Neural cell (in vitro differentiated cells): ENCODE results near the gene HIBADH. TPM values are rescaled to one million over a fixed set of nuclear protein-coding genes. Genes with fewer than 3 reads are reported as not detected.

Experiments
- H2AFZ ChIP-seq: fragments of 200-600, 300-800 bp; sonication (generic), shearing (Covaris generic); 2 replicates; pipeline ENCODE4 v1.6.0; 2014; ENCODE audit warnings: low read depth, mild to moderate bottlenecking, antibody characterized with exemption, low read length, moderate library complexity
- H3F3A ChIP-seq: fragments of 200-600 bp; shearing (Covaris generic); 2 replicates; pipeline ENCODE4 v1.6.1; 2016; ENCODE audit warnings: mild to moderate bottlenecking, moderate library complexity, mixed read lengths, antibody characterized with exemption, low read length; ENCODE audit not compliant: insufficient read depth, poor library complexity, severe bottlenecking
- H3K27ac ChIP-seq: fragments of 200-600, 300-800 bp; sonication (generic), shearing (Covaris generic); 2 replicates; pipeline ENCODE4 v1.5.1; 2014; ENCODE audit warnings: mild to moderate bottlenecking, low read length, moderate library complexity
- H3K27me3 ChIP-seq: fragments of 300-800, 200-600 bp; sonication (generic), shearing (Covaris generic); 2 replicates; pipeline ENCODE4 v1.6.0; 2014; ENCODE audit warnings: mild to moderate bottlenecking, low read depth, low read length, moderate library complexity; ENCODE audit not compliant: insufficient read depth
- H3K36me3 ChIP-seq: fragments of 300-800, 200-600 bp; sonication (generic), shearing (Covaris generic); 2 replicates; pipeline ENCODE4 v1.5.1; 2014; ENCODE audit warnings: mild to moderate bottlenecking, antibody characterized with exemption, low read length, moderate library complexity; ENCODE audit not compliant: insufficient read depth
- H3K4me2 ChIP-seq: fragments of 300-800, 200-600 bp; sonication (generic), shearing (Covaris generic); 2 replicates; pipeline ENCODE4 v1.6.0; 2014; ENCODE audit warnings: mild to moderate bottlenecking, low read length
- H3K4me3 ChIP-seq: fragments of 300-800, 200-600 bp; sonication (generic), shearing (Covaris generic); 2 replicates; pipeline ENCODE4 v1.5.1; 2014; ENCODE audit warnings: mild to moderate bottlenecking, low read length, moderate library complexity
- H3K79me2 ChIP-seq: fragments of 200-600 bp; shearing (Covaris generic); replicated peaks from 2 replicates; pipeline ENCODE4 v1.6.0; 2014; ENCODE audit warnings: mild to moderate bottlenecking, low read length, moderate library complexity; ENCODE audit not compliant: insufficient read depth
- H3K9ac ChIP-seq: fragments of 300-800, 200-600 bp; sonication (generic), shearing (Covaris generic); 2 replicates; pipeline ENCODE4 v1.6.1; 2016; ENCODE audit warnings: mild to moderate bottlenecking, low read length, mixed read lengths
- H3K9me2 ChIP-seq: fragments of 200-600 bp; shearing (Covaris generic); 2 replicates; pipeline ENCODE4 v1.6.1; 2016; ENCODE audit warnings: mild to moderate bottlenecking, low read length, mixed read lengths; ENCODE audit not compliant: insufficient read depth
- H3K9me3 ChIP-seq: fragments of 200-600, 300-800 bp; sonication (generic), shearing (Covaris generic); 2 replicates; pipeline ENCODE4 v1.6.1; 2016; ENCODE audit warnings: mild to moderate bottlenecking, mixed run types, low read length, moderate library complexity, mixed read lengths
- H4K20me1 ChIP-seq: fragments of 200-600 bp; shearing (Covaris generic); 2 replicates; pipeline ENCODE4 v1.6.1; 2016; ENCODE audit warnings: mild to moderate bottlenecking, mixed run types; ENCODE audit not compliant: insufficient read depth
- EP300 ChIP-seq: fragments of 450-650 bp; conservative IDR thresholded peaks from 2 replicates; pipeline ENCODE4 v1.6.1; 2014; ENCODE audit warnings: antibody characterized with exemption, mild to moderate bottlenecking, moderate library complexity; ENCODE audit not compliant: poor library complexity, severe bottlenecking
- EZH2 ChIP-seq: fragments of 200-600, 300-800 bp; shearing (Covaris generic), sonication (generic); IDR thresholded peaks from 2 replicates; pipeline ENCODE4 v1.6.1; 2014; ENCODE audit warnings: antibody characterized with exemption, low read length, borderline replicate concordance, mild to moderate bottlenecking; ENCODE audit not compliant: insufficient read depth, poor library complexity, severe bottlenecking
- MXI1 ChIP-seq: fragments of 450-650 bp; conservative IDR thresholded peaks from 2 replicates; pipeline ENCODE4 v1.6.1; 2014; ENCODE audit warnings: antibody characterized with exemption, mild to moderate bottlenecking; ENCODE audit not compliant: poor library complexity, severe bottlenecking
- POLR2AphosphoS5 ChIP-seq: IDR thresholded peaks from 2 replicates; pipeline ENCODE4 v1.6.1; 2012
- RAD21 ChIP-seq: fragments of 450-650 bp; conservative IDR thresholded peaks from 2 replicates; pipeline ENCODE4 v1.6.1; 2014; ENCODE audit warnings: antibody characterized with exemption, mild to moderate bottlenecking, moderate library complexity
- SMC3 ChIP-seq: fragments of 450-650 bp; conservative IDR thresholded peaks from 2 replicates; pipeline ENCODE4 v1.6.1; 2014; ENCODE audit warnings: antibody characterized with exemption, mild to moderate bottlenecking, moderate library complexity; ENCODE audit not compliant: poor library complexity
- TAF1 ChIP-seq: IDR thresholded peaks from 2 replicates; pipeline ENCODE4 v1.6.1; 2012; ENCODE audit warnings: low read depth
- polyA plus RNA-seq: library from polyadenylated mRNA; depleted of rRNA; stranded (reverse); fragments of >200 nt; gene quantifications from 2 replicates; pipeline ENCODE4 v1.2.3, GENCODE V29; 2014
- TF ChIP-seq, protein P1 (sequence below): IDR thresholded peaks from 2 replicates; pipeline ENCODE4 v1.6.1; 2012; ENCODE audit warnings: borderline replicate concordance
- TF ChIP-seq, protein P2 (sequence below): fragments of 450-650 bp; IDR thresholded peaks from 2 replicates; pipeline ENCODE4 v1.5.1; 2014; ENCODE audit warnings: antibody characterized with exemption, mild to moderate bottlenecking, moderate library complexity; ENCODE audit not compliant: poor library complexity, severe bottlenecking

Gene HIBADH
- polyA plus RNA-seq, 1 donor from 2014 or later = 14.4 TPM

- no peak for TF ChIP-seq POLR2AphosphoS5
- no peak for TF ChIP-seq SMC3
- TF ChIP-seq, protein P1, sequence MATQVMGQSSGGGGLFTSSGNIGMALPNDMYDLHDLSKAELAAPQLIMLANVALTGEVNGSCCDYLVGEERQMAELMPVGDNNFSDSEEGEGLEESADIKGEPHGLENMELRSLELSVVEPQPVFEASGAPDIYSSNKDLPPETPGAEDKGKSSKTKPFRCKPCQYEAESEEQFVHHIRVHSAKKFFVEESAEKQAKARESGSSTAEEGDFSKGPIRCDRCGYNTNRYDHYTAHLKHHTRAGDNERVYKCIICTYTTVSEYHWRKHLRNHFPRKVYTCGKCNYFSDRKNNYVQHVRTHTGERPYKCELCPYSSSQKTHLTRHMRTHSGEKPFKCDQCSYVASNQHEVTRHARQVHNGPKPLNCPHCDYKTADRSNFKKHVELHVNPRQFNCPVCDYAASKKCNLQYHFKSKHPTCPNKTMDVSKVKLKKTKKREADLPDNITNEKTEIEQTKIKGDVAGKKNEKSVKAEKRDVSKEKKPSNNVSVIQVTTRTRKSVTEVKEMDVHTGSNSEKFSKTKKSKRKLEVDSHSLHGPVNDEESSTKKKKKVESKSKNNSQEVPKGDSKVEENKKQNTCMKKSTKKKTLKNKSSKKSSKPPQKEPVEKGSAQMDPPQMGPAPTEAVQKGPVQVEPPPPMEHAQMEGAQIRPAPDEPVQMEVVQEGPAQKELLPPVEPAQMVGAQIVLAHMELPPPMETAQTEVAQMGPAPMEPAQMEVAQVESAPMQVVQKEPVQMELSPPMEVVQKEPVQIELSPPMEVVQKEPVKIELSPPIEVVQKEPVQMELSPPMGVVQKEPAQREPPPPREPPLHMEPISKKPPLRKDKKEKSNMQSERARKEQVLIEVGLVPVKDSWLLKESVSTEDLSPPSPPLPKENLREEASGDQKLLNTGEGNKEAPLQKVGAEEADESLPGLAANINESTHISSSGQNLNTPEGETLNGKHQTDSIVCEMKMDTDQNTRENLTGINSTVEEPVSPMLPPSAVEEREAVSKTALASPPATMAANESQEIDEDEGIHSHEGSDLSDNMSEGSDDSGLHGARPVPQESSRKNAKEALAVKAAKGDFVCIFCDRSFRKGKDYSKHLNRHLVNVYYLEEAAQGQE = no peak
Measured at GRCh38 chr7:27527348-27527714, 135.4 kb downstream of the HIBADH start.

GRCh38 chr7:27526611-27527347 lies 135.9 kb downstream of the HIBADH start:
- Histone ChIP-seq H3K36me3 (no peaks in the 10 kb centered on the region), H3K27ac (no peak overlapping the region), H3K9ac (no peak overlapping the region), H3K9me2 (no peaks in the 10 kb centered on the region), H3K9me3 (peaks cover 9% of the 10 kb centered on the region), H3K4me3 (no peak overlapping the region), H4K20me1 (no peaks in the 10 kb centered on the region), H3K4me2 (no peak overlapping the region), H3K79me2 (no peaks in the 10 kb centered on the region), H3F3A (no peaks in the 10 kb centered on the region), H2AFZ (no peak overlapping the region), H3K27me3 (no peaks in the 10 kb centered on the region)
- TF ChIP-seq TAF1 = no peak
- TF ChIP-seq, protein P2, sequence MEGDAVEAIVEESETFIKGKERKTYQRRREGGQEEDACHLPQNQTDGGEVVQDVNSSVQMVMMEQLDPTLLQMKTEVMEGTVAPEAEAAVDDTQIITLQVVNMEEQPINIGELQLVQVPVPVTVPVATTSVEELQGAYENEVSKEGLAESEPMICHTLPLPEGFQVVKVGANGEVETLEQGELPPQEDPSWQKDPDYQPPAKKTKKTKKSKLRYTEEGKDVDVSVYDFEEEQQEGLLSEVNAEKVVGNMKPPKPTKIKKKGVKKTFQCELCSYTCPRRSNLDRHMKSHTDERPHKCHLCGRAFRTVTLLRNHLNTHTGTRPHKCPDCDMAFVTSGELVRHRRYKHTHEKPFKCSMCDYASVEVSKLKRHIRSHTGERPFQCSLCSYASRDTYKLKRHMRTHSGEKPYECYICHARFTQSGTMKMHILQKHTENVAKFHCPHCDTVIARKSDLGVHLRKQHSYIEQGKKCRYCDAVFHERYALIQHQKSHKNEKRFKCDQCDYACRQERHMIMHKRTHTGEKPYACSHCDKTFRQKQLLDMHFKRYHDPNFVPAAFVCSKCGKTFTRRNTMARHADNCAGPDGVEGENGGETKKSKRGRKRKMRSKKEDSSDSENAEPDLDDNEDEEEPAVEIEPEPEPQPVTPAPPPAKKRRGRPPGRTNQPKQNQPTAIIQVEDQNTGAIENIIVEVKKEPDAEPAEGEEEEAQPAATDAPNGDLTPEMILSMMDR = no peak
- TF ChIP-seq EZH2 = no peak
- no peak for TF ChIP-seq MXI1
- no peak for TF ChIP-seq RAD21
- TF ChIP-seq, protein P1 = no peak
- TF ChIP-seq POLR2AphosphoS5 = no peak
- TF ChIP-seq SMC3 = no peak
- TF ChIP-seq EP300 = no peak

More at GRCh38 chr7:27527348-27527714, 135.4 kb downstream of the HIBADH start:
- H3K9me2 ChIP-seq = no peaks in the 10 kb centered on the region
- H3K79me2 ChIP-seq = no peaks in the 10 kb centered on the region
- H3K27me3 ChIP-seq = no peaks in the 10 kb centered on the region
- no peak overlapping the region for H3K27ac ChIP-seq
- no peak overlapping the region for H3K9ac ChIP-seq
- H4K20me1 ChIP-seq = no peaks in the 10 kb centered on the region
- H3K4me3 ChIP-seq = no peak overlapping the region
- no peak overlapping the region for H3K4me2 ChIP-seq
- H2AFZ ChIP-seq = no peak overlapping the region
- peaks cover 9% of the 10 kb centered on the region for H3K9me3 ChIP-seq
- no peaks in the 10 kb centered on the region for H3F3A ChIP-seq
- H3K36me3 ChIP-seq = no peaks in the 10 kb centered on the region
